Hematopoietic multipotent progenitor cell (in vitro differentiated cells): ENCODE data around the gene PAK1IP1. TPM values are rescaled to one million over a fixed set of nuclear protein-coding genes. Genes with fewer than 3 reads are reported as not detected.

Experiments used
- DNase-seq, 3 donors: peaks; one replicate each; pipeline ENCODE4 v3.0.0-alpha.2; 2011 to 2015; ENCODE audit warnings: low read depth in 2 of 3, low spot score in 2 of 3
- total RNA-seq: library from RNA; depleted of rRNA; stranded (reverse); fragments of >200 nt; gene quantifications from one replicate; pipeline ENCODE4 v1.2.3, GENCODE V29; 2012

PAK1IP1 gene
- total RNA-seq, 1 donor = 4.0 TPM

DNA sequence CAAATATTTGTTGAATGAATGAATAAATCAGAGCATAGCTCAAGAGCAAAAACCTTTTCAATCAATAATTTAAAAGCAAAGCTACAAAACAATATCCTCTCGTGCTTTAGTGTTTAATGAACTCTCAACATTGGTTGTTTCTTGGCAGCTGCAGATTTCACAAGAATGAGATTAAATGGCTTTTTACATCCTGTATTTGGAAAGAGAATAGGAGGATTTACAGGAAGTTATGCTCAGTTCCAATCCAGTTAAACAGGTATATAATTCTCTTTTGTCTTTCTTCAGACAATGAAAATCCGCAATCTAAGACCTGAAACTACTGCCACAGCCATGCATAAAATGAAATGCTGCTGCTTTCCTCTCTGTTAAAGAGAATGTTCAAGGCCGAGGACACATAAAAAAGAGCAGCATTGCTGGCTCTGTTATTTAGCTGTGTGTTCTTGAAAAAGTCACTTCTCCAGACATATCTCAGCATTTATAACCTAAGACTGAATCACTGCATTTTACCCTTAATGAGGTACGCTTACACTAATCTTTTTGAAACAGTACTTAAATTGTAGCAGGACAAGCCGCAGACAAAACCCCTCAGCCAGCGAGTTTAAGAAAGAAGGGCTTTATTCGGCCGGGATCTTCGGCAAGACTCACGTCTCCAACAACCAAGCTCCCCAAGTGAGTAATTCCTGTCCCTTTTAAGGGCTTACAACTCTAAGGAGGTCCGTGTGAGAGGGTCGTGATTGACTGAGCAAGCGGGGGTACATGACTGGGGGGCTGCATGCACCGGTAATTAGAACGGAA is 3.9 kb upstream of the PAK1IP1 start:
- DNase-seq = no peak

DNA sequence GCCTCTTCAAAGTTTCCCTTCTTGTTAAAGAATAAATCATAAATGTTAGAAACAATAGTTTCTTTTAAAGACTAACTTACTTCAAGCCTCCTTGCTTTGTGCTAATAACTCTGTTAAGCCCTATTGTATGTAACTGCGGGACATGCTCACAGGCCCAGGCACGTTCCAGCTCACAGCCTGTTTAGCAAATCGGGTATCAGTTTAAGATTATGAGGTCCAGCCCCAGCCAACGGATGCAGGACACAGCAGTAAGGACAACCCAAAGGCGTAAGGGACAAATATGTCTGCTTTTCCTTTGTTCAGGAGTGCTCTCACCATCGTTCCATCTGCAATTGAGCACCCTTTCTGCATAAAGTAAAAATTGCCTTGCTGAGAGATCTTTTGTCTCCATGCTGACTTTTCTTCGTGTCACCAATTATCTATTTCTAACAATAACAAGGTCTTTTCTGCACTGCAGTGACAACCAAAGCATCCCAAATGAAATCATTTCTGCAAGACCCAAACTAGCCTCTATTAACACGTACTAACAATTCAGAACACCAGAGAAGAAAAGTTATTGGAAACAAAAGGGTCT is 1.7 kb upstream of the PAK1IP1 start:
- no peak for DNase-seq

DNA sequence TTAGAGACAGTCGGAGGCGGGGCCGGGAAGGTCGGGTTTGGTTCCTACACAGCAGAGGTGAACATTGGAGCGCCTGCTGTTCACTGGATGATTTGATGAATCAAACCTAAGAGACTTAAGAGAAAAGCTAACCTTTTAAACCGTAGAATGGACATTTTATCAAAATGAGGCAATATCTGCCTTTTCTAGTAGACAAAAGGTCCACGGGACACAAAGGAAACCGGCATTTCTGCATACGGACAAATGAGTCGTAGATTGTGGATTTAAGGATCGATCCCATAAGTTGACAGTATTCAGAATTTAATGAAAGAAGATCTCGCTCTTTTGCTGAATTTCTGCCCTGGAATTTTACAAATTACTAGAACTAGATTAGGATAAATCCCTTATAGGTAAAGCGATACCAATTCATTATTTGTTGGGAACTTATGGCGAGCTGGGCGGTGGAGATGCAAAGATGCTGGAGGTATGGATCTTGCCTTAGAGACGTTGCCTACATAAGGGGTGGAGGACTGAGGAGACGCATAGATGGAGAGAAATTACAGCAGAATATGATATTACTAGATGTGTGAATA is 400 bp downstream of the PAK1IP1 start:
- DNase-seq = peak in 1 of 3 donors; percentile 3

DNA sequence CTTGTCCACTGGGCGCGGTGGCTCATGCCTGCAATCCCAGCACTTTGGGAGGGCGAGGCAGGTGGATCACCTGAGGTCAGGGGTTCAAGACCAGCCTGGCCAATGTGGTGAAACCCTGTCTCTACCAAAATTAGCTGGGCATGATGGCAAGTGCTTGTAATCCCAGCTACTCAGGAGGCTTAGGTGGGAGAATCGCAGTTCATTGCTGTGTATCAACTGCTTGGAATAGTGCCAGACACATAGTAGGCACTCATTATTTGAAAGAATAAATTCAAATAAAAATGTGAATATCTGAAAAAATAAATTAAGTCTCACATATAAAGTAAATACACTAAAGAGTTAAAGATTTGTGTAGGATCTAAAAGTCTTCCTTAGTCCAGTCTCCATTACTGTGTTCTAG is 1.9 kb downstream of the PAK1IP1 start:
- DNase-seq = no peak

DNA sequence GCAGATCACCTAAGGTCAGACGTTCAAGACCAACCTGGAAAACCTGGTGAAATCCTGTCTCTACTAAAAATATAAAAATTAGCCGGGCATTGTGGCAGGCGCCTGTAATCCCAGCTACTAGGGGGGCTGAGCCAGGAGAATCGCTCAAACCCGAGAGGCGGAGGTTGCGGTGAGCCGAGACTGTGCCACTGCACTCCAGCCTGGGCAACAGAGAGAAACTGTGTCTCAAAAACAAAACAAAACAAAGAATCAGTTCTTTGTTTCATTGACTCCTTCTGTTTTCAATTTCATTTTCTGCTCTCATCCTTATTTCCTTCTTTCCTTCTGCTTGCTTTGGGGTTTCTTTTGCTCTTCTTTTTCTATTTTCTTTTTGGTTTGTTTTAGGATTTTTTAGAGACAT is 19.2 kb downstream of the PAK1IP1 start:
- no peak for DNase-seq

DNA sequence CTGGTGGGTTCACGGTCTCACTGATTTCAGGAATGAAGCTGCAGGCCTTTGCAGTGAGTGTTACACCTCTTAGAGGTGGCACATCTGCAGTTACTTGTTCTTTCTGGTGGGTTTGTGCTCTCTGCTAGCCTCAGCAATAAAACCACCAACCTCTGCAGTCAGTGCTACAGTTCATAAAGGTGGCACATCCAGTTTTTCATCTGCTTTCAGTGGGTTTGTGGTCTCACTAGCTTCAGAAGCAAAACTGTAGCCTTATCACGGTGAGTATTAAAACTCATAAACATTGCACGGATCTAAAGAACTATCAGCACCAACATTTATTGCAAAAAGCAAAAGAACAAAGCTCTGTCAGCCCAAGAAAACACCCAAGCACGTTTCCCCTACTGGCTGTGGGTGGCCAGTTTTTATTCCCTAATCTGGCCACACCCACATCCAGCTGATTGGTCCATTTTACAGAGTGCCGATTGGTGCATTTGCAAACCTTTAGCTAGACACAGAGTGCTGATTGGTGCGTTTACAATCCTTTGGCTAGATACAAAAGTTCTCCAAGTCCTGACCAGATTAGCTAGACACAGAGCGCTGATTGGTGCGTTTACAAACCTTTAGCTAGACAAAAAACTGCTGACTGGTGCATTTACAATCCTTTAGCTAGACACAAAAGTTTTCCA is 24.7 kb downstream of the PAK1IP1 start:
- DNase-seq = peak in 1 of 3 donors; percentile 76

DNA sequence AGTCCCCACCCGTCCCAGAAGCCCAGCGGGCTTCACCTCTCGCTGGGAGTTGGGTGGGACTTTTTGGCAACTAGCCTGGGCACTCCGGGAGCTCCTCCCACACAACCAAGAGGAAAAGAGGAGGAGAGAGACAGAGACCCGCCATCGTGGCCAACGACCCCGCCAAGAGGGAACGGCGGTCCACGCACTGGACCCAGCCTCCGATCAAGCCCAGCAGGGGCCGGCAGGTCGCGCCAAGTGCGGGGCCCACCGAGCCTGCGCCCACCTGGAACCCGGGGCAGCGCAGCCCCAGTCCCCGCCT is 25.1 kb downstream of the PAK1IP1 start:
- no peak for DNase-seq

DNA sequence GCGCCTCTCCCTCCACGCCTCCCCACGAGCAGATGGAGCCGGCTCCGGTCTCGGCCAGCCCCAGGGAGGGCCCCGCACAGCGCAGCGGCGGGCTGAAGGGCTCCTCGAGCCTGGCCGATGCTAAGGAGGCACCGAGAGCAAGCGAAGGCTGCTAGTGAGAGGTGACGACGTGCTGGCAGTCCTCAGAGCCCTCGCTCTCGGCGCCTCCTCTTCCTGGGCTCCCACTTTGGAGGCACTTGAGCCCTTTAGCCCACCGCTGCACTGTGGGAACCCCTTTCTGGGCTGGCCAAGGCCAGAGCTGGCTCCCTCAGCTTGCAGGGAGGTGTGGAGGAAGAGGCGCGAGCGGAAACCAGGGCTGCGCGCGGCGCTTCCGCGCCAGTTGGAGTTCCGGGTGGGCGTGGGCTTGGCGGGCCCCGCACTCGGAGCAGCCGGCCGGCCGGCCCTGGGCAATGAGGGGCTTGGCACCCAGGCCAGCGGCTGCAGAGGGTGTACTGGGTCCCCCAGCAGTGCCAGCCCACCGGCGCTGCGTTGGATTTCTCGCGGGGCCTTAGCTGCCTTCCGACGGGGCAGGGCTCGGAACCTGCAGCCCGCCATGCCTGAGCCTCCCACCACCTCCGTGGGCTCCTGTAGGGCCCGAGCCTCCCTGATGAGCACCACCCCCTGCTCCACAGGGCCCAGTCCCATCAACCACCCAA is 25.6 kb downstream of the PAK1IP1 start:
- peak in 2 of 3 donors; percentile 53 to 56 for DNase-seq

DNA sequence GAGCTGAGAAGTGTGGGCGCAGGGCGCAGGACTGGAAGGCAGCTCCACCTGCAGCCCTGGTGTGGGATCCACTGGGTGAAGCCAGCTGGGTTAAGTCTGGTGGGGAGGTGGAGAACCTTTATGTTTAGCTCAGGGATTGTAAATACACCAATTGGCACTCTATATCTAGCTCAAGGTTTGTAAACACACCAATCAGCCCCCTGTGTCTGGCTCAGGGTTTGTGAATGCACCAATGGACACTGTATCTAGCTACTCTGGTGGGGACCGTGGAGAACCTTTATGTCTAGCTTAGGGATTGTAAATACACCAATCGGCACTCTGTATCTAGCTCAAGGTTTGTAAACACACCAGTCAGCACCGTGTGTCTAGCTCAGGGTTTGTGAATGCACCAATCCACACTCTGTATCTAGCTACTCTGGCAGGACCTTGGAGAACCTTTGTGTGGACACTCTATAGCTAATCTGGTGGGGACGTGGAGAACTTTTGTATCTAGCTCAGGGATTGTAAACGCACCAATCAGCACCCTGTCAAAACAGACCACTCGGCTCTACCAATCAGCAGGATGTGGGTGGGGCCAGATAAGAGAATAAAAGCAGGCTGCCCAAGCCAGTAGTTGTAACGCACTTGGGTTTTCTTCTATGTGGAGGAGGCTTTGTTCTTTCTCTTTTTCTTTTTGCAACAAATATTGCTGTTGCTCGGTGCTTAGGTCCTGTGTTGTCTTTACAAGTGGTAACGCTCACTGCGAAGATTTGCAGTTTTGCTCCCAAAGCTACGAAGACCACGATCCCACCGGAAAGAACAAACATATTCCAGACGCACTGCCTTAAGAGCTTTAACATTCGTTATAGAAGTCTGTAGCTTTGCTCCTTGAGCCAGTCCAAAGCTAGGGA is 26.4 kb downstream of the PAK1IP1 start:
- peak in 1 of 3 donors; percentile 47 for DNase-seq

DNA sequence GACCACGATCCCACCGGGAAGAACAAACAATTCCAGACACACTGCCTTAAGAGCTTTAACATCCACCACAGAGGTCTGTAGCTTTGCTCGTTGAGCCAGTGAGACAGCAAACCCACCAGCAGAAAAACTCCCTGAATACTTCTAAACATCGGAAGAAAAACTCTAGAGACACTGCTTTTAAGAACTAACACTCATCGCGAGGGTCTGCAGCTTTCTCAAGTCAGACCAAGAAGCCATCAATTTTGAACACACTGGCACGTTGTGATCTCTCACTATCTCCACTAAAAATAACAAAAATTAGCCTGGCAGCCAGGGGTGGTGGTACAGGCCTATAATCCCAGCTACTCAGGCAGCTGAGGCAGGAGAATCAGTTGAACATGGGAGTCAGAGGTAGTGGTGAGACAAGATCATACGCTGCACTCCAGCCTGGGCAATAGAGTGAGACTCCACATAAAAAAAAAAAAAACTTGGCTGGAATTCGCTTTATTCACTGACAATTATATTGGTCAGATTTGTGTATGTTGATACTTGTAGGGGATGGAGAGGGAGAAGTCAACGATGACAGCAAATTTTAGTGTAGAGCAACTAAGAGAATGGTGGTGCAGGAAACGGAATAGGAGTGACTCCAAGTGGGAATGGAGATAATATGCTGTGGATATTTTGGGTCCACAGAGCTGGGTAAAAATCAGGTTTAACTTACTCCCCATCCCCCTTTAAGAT is 27.2 kb downstream of the PAK1IP1 start:
- no peak for DNase-seq

DNA sequence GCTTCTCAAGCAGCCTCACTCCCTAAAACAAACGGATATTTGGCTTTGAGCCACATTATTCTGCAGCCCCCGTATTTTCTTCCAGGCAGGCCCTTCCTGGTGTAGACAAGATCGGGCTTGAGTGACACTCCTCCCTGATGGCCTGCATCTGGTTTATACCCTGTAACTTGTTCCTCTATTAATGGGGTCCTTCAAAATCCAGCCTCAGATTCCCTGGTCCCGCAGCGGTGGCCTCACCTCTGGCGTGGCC is 27.7 kb downstream of the PAK1IP1 start:
- DNase-seq = no peak

DNA sequence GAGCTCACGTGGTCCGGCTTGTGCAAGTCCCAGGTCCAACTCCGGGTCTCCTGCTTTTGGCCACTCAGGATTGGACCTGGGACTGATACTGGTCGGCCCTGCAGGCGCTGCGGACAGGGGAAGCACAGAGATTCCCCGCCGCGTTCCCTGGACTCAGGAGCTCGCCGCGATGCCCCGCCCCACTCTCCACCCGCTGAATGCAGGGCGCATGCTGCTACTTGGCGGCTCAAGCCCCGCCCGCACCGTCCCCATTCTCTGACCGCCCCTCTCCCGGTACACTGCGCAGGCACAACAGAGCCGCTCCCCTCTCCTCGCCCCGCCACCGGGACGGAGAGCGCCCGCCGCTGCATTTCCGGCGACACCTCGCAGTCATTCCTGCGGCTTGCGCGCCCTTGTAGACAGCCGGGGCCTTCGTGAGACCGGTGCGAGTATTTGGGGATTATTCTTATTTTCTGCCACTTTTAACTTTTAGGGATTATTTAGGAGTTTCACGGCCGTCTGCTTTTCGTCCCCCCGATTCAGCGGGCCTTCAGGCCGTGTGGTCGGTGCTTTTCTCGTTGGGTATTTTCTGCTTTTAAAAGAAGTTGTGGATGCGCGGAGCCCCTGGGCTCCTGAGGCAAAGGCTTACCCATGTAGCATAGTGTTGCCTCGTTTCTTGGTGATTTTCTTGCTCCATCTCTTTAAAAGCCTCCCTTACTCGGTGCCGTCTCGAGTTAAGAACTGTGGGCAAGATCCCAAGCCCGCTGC is 28.2 kb downstream of the PAK1IP1 start, which contains the start of gene TMEM14C:
Gene TMEM14C, plus strand, starts transcription at position 251 of the 747 bp plus-strand sequence. CDS start 1,544 bp downstream, outside the sequence.
- DNase-seq = peak; percentile 23 to 88 (median 83)

DNA sequence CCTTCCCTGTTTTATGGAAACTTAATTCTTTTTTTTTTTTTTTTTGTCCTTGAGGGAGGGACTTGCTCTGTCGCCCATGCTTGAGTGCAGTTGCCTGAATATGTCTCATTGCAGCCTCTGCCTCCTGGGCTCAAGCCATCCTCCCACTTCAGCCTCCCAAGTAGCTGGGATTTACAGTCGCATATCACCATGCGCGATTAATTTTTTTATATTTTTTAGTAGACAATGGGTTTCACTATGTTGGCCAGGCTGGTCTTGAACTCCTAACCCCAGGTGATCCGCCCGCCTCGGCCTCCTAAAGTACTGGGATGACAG is 28.8 kb downstream of the PAK1IP1 start:
- no peak for DNase-seq

DNA sequence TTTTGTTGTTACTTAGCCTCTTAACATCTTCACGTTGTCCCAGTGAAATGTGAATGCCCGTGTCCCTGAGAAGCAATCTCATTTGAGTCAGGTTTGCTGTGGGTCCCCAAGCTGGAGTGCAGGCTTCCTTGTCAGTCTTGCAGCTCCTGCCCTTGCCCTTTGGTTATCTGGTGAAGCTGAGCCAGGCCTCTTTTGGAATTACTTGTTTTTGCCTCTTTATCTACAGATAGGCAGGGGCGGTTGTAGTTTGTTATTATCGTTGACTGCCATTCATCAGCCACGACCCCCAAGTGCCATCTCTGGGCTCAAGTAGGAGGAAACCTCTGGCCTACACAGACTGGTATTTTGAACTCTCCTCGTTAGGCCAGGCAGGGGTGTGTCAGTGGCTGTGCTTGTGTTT is 30.3 kb downstream of the PAK1IP1 start:
- DNase-seq = no peak

DNA sequence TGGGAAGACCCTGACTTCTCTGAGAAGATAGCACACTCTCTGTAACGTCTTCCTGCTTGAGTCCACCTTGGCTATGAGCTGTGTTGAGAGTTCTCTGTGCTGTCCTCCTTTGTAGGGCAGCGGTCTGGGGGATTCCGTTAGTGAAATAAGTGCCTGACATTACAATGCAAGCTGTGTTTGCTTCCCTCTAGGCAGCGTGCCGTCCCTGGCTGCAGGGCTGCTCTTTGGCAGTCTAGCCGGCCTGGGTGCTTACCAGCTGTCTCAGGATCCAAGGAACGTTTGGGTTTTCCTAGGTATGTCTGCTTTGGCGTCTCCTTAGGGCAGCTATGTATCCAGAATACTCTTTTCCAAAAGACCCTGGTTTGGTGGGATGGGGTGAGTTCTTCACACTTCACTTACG is 30.9 kb downstream of the PAK1IP1 start:
- DNase-seq = no peak

DNA sequence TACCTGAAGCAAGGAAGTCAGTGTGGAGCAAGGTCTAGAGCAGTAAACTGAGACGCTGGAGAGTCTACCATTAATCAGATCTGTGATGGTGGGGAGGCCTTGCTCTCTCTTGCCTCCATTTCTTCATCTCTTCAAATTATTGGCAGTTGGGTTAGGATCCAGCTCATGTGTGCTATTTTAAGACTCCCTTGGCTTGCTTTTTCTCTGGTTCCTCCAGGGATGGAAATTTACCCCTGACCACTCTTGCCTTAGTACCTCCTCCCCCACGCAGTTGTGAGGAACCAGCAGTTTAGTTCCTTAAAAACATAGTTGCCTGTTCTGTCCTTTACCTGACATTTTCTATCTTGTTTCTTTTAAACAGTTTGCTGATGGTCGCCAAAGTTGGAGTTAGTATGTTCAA is 35.5 kb downstream of the PAK1IP1 start:
- DNase-seq = no peak

DNA sequence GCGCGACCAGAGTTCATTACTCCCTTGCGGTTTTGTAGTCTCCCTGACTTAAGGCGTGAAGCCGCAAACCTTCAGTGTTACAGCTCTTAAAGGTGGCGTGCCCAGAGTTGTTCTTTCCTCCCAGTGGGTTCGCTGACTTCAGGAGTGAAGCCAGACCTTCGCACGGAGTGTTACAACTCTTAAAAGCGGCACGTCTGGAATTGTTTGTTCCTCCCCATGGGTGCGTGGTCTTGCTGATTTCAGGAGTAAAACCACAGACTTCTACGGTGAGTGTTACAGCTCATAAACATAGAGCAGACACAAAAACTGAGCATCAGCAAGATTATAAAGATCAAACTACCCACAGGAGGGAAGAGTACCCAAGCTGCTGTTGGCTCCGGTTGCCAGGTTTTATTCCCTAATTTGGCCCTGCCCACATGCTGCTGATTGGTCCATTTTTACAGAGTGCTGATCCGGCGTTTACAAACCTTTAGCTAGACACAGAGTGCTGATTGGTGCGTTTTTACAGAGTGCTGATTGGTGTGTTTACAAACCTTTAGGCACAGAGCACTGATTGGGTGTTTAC is 38.5 kb downstream of the PAK1IP1 start:
- no peak for DNase-seq

DNA sequence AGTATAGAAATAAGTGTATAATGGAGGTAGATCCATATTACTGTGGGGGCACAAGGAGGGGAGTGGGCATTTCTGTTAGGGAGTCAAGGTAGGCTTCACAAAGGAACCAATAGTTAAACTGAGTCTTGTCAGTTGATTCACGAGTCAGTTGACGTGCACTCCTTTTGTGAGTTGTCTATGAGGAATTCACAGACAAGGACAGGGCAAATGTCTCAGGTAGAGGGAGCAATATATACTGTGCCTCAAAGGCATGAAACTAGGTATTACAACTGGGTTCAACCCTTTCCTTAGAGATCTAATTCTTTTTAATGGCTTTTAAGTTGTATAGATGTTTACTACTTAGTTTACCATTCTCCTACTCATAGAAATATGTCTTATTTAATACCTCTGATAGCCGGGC is 39.1 kb downstream of the PAK1IP1 start:
- DNase-seq = no peak

DNA sequence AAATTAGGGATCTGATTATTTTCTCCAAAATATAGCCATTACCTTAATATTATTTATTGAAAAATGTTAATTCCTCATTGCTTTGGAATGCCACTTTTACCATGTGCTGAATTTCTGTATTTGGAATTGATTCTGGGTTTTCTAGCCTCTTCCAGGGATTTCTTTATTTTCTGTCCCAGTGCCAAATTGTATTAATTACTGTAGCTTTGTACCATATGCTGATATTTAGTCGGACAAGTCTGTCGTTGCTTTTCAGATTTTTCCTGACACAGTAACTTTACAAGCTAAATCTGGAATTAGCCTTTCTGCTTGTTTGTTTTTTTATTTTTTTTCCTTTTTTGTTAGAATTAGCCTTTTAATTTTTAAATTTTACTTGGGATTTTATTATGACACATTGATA is 42.0 kb downstream of the PAK1IP1 start:
- DNase-seq = no peak
